WTC11 (cell line): ENCODE data around the gene MAP4K3.

Source experiments
- ZNF263 ChIP-seq: sonication (generic); formaldehyde crosslinking; IDR thresholded peaks from 2 replicates; pipeline ENCODE4 v1.8.1; 2022; ENCODE audit warnings: low read depth, mild to moderate bottlenecking, moderate library complexity, missing genetic modification reagents
- ZNF396 ChIP-seq: fragments of 250-450 bp; sonication (Bioruptor Pico); IDR thresholded peaks from 2 replicates; pipeline ENCODE4 v1.8.0; 2021; ENCODE audit warnings: mild to moderate bottlenecking, moderate library complexity, borderline replicate concordance
- TF ChIP-seq, protein P1 (sequence below): sonication (generic); formaldehyde crosslinking; IDR thresholded peaks from 2 replicates; pipeline ENCODE4 v1.8.1; 2022; ENCODE audit warnings: low read depth, mild to moderate bottlenecking, moderate library complexity, missing genetic modification reagents, borderline replicate concordance
- TF ChIP-seq, protein P2 (sequence below): sonication (generic); formaldehyde crosslinking; IDR thresholded peaks from 2 replicates; pipeline ENCODE4 v1.8.0; 2022; ENCODE audit warnings: mild to moderate bottlenecking, missing genetic modification reagents
- TF ChIP-seq, protein P3 (sequence below): sonication (generic); formaldehyde crosslinking; IDR thresholded peaks from 2 replicates; pipeline ENCODE4 v1.8.1; 2023; ENCODE audit warnings: mild to moderate bottlenecking, missing genetic modification reagents

DNA sequence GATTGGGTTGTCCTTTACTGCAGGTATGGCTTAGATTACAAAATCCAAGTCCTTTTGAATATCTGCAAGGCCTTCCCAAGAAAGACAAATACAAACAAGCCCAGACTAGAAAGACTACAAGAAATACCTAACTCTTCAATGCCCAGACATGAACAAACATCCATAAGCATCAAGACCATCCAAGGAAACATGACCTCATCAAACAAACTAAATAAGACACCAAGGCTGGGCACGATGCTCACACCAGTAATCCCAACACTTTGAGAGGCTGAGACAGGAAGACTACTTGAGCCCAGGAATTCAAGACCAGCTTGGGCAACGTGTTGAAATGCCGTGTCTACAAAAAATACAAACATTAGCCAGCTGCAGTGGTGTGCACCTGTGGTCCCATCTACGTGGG is 31.7 kb downstream of the MAP4K3 start:
- TF ChIP-seq, protein P1, sequence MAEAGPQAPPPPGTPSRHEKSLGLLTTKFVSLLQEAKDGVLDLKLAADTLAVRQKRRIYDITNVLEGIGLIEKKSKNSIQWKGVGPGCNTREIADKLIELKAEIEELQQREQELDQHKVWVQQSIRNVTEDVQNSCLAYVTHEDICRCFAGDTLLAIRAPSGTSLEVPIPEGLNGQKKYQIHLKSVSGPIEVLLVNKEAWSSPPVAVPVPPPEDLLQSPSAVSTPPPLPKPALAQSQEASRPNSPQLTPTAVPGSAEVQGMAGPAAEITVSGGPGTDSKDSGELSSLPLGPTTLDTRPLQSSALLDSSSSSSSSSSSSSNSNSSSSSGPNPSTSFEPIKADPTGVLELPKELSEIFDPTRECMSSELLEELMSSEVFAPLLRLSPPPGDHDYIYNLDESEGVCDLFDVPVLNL, result no peak
- TF ChIP-seq, protein P2, sequence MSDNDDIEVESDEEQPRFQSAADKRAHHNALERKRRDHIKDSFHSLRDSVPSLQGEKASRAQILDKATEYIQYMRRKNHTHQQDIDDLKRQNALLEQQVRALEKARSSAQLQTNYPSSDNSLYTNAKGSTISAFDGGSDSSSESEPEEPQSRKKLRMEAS (CRISPR knock-in tag), result no peak
- TF ChIP-seq ZNF263 (no peak), ZNF396 (no peak)
- TF ChIP-seq, protein P3, sequence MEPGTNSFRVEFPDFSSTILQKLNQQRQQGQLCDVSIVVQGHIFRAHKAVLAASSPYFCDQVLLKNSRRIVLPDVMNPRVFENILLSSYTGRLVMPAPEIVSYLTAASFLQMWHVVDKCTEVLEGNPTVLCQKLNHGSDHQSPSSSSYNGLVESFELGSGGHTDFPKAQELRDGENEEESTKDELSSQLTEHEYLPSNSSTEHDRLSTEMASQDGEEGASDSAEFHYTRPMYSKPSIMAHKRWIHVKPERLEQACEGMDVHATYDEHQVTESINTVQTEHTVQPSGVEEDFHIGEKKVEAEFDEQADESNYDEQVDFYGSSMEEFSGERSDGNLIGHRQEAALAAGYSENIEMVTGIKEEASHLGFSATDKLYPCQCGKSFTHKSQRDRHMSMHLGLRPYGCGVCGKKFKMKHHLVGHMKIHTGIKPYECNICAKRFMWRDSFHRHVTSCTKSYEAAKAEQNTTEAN (CRISPR knock-in tag), result no peak
